Measurements from ENCODE around the gene ACTN3. TPM values are rescaled to one million over a fixed set of nuclear protein-coding genes. Genes with fewer than 3 reads are reported as not detected.
A peak's percentile ranks its signal among the peaks of the same experiment; 100 is the strongest.
"Not testable (repeated sequence)": the region's sequence is repeated elsewhere in the genome, so short reads cannot be mapped to it uniquely, and the experiment has no call there.

Gene ACTN3
- polyA plus RNA-seq, 1 experiment: 0.11 TPM

GRCh38 chr11:66600631-66601233 is 54.0 kb downstream of the ACTN3 start:
- CTCF ChIA-PET: no interaction called here
- TF ChIP-seq CTCF (IDR thresholded peaks at IDR 0.05; ENCODE audit: low read depth, low read length): no peak
- Histone ChIP-seq H3K27me3 (ENCODE audit: control insufficient read depth, insufficient read depth, low read length) (no peaks in the 10 kb centered on the region), H3K4me3 (ENCODE audit: low read depth, low read length) (no peak overlapping the region), H3K9me3 (ENCODE audit: control insufficient read depth, insufficient read depth, low read length) (no peaks in the 10 kb centered on the region), H3K27ac (ENCODE audit: low read depth, low read length) (no peak overlapping the region)
- DNase-seq (ENCODE audit: low read depth, low spot score): no peak
- POLR2A ChIA-PET: no interaction called here

- Histone ChIP-seq H3K27me3 (ENCODE audit: control insufficient read depth, insufficient read depth, low read length) (no peaks in the 10 kb centered on the region), H3K27ac (ENCODE audit: low read depth, low read length) (no peak overlapping the region), H3K4me3 (ENCODE audit: low read depth, low read length) (no peak overlapping the region), H3K9me3 (ENCODE audit: control insufficient read depth, insufficient read depth, low read length) (no peaks in the 10 kb centered on the region)
- ChIA-PET CTCF (no interaction called here), POLR2A (no interaction called here)
- no peak for DNase-seq (ENCODE audit: low read depth, low spot score)
- TF ChIP-seq CTCF (IDR thresholded peaks at IDR 0.05; ENCODE audit: low read depth, low read length): no peak
Observed at GRCh38 chr11:66603072-66603471, 56.4 kb downstream of the ACTN3 start.

GRCh38 chr11:66604155-66604554 is 57.5 kb downstream of the ACTN3 start:
- no peak overlapping the region for H3K27ac ChIP-seq (ENCODE audit: low read depth, low read length)
- H3K9me3 ChIP-seq (ENCODE audit: control insufficient read depth, insufficient read depth, low read length): no peaks in the 10 kb centered on the region
- TF ChIP-seq CTCF (IDR thresholded peaks at IDR 0.05; ENCODE audit: low read depth, low read length): no peak
- H3K27me3 ChIP-seq (ENCODE audit: control insufficient read depth, insufficient read depth, low read length): no peaks in the 10 kb centered on the region
- POLR2A ChIA-PET: no interaction called here
- CTCF ChIA-PET: no interaction called here
- no peak for DNase-seq (ENCODE audit: low read depth, low spot score)
- no peak overlapping the region for H3K4me3 ChIP-seq (ENCODE audit: low read depth, low read length)

- ChIA-PET POLR2A (interaction anchor here (0.6 to 1.5 kb wide), 3 partner anchors 10 to 57 kb away, joined by 3 to 7 read pairs (median 6); partner anchors contain the start of gene RBM14), CTCF (interaction anchor here (0.6 kb wide), 1 partner anchor 932 kb away, joined by 6 read pairs; no protein-coding TSS in a partner anchor)
- DNase-seq (ENCODE audit: low read depth, low spot score); H3K27me3 ChIP-seq (ENCODE audit: control insufficient read depth, insufficient read depth, low read length); H3K4me3 ChIP-seq (ENCODE audit: low read depth, low read length); H3K9me3 ChIP-seq (ENCODE audit: control insufficient read depth, insufficient read depth, low read length): not testable (repeated sequence)
- H3K27ac ChIP-seq (ENCODE audit: low read depth, low read length): peak overlapping the region; percentile 81
Observed at GRCh38 chr11:66606608-66607007, 59.9 kb downstream of the ACTN3 start.

GRCh38 chr11:66607126-66607834 is 60.6 kb downstream of the ACTN3 start:
- no peak overlapping the region for H3K4me3 ChIP-seq (ENCODE audit: low read depth, low read length)
- H3K27ac ChIP-seq (ENCODE audit: low read depth, low read length): peak overlapping the region; percentile 81
- DNase-seq (ENCODE audit: low read depth, low spot score): peak; percentile 15
- ChIA-PET POLR2A (interaction anchor here (0.6 to 1.5 kb wide), 5 partner anchors 9 to 71 kb away, joined by 3 to 7 read pairs (median 5); partner anchors contain the start of genes RBM14, RBM4 and RBM4B), CTCF (no interaction called here)
- H3K27me3 ChIP-seq (ENCODE audit: control insufficient read depth, insufficient read depth, low read length): no peaks in the 10 kb centered on the region
- TF ChIP-seq CTCF (IDR thresholded peaks at IDR 0.05; ENCODE audit: low read depth, low read length): no peak
- no peaks in the 10 kb centered on the region for H3K9me3 ChIP-seq (ENCODE audit: control insufficient read depth, insufficient read depth, low read length)
